Limb (tissue), 2 donors: Measurements from ENCODE around the gene CHMP3.
"Not testable (repeated sequence)": the region's sequence is repeated elsewhere in the genome, so short reads cannot be mapped to it uniquely, and the experiment has no call there.

ENCODE experiments used
- DNase-seq, 2 donors: peaks; one replicate each; pipeline ENCODE4 v3.0.0-alpha.2; 2016; ENCODE audit errors: extremely low spot score in 2 of 2

Gene CHMP3

DNA sequence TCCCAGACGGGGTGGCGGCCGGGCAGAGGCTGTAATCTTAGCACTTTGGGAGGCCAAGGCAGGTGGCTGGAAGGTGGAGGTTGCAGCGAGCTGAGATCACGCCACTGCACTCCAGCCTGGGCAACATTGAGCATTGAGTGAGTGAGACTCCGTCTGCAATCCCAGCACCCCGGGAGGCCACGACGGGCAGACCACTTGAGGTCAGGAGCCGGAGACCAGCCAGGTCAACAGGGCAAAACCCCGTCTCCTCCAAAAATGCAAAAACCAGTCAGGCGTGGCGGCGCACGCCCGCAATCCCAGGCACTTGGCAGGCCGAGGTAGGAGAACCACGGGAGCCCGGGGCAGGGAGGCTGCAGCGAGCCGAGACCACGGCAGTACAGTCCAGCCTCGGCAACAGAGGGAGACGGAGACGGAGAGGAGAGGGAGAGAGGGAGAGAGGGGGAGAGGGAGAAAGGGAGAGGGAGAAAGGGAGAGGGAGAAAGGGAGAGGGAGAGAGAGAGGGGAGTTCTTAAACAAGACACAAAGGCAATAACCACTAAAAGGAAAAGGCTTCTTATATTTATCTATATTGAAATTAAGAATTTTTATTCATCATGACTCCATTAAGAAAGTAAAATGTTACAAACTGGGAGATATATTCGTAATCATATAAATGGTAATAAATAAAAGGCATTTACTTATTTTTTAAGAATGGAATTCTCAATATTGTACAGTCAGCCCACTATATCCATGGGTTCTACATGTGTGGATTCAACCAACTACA lies 13.1 kb downstream of the CHMP3 start:
- DNase-seq = not testable (repeated sequence)

DNA sequence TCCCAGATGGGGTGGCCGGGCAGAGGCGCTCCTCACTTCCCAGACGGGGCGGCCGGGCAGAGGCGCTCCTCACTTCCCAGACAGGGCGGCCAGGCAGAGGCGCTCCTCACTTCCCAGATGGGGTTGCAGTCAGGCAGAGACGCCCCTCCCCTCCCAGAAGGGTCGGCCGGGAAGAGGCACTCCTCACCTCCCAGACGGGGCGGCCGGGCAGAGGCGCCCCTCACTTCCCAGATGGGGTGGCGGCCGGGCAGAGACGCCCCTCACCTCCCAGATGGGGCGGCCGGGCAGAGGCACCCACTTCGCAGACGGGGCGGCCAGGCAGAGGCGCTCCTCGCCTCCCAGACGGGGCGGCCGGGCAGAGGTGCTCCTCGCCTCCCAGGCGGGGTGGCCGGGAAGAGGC lies 13.8 kb downstream of the CHMP3 start:
- not testable (repeated sequence) for DNase-seq

DNA sequence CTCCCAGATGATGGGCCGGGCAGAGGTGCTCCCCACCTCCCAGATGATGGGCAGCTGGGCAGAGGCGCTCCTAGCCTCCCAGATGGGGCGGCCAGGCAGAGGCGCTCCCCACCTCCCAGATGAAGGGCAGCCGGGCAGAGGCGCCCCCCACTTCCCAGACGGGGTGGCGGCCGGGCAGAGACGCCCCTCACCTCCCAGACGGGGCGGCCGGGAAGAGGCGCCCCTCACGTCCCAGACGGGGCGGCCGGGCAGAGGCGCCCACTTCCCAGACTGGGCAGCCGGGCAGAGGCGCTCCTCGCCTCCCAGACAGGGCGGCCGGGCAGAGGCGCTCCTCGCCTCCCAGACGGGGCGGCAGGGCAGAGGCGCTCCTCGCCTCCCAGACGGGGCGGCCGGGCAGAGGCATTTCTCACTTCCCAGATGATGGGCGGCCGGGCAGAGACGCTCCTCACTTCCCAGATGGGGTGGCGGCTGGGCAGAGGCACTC lies 14.3 kb downstream of the CHMP3 start:
- DNase-seq = not testable (repeated sequence)

DNA sequence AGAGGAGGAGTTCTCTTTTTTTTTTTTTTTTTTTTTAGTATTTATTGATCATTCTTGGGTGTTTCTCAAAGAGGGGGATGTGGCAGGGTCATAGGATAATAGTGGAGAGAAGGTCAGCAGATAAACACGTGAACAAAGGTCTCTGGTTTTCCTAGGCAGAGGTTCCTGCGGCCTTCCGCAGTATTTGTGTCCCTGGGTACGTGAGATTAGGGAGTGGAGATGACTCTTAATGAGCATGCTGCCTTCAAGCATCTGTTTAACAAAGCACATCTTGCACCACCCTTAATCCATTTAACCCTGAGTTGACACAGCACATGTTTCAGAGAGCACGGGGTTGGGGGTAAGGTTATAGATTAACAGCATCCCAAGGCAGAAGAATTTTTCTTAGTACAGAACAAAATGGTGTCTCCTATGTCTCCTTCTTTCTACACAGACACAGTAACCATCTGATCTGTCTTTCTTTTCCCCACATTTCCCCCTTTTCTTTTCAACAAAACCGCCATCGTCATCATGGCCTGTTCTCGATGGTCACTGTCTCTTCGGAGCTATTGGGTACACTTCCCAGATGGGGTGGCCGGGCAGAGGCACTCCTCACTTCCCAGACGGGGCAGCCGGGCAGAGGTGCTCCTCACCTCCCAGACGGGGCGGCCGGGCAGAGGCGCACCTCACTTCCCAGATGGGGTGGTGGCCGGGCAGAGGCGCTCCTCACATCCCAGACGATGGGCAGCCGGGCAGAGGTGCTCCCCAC lies 14.9 kb downstream of the CHMP3 start:
- DNase-seq = not testable (repeated sequence)

- not testable (repeated sequence) for DNase-seq
Observed at GRCh38 chr2:86545296-86545924, 17.8 kb downstream of the CHMP3 start.

DNA sequence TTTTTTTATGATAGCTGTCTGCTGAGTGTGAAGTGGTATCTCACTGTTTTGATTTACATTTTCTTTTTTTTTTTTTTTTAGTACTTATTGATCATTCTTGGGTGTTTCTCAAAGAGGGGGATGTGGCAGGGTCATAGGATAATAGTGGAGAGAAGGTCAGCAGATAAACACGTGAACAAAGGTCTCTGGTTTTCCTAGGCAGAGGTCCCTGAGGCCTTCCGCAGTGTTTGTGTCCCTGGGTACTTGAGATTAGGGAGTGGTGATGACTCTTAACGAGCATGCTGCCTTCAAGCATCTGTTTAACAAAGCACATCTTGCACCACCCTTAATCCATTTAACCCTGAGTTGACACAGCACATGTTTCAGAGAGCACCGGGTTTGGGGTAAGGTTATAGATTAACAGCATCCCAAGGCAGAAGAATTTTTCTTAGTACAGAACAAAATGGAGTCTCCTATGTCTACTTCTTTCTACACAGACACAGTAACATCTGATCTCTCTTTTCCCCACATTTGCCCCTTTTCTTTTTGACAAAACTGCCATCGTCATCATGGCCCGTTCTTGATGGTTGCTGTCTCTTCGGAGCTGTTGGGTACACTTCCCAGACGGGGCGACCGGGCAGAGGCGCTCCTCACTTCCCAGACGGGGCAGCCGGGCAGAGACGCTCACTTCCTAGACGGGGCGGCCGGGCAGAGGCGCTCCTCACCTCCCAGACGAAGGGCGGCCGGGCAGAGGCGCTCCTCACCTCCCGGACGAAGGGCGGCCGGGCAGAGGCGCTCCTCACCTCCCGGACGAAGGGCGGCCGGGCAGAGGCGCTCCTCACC lies 18.8 kb downstream of the CHMP3 start:
- DNase-seq = not testable (repeated sequence)

DNA sequence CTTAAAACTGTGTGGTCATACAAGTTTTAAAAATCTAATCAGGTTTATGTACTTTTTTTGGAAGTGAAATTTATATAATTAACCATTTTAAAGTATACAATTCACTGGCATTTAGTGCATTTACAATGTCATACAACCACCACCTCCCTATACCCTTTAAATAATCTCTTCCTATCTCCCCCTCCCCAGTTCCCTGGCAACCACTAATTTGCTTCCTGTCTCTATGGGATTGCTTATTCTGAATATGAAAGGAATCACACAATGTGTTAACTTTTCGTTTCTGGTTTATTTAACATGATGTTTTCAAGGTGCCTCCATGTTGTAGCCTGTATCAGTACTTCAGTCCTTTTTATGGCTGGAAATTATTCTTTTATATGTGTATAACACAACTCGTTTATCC lies 19.4 kb downstream of the CHMP3 start:
- DNase-seq = no peak

DNA sequence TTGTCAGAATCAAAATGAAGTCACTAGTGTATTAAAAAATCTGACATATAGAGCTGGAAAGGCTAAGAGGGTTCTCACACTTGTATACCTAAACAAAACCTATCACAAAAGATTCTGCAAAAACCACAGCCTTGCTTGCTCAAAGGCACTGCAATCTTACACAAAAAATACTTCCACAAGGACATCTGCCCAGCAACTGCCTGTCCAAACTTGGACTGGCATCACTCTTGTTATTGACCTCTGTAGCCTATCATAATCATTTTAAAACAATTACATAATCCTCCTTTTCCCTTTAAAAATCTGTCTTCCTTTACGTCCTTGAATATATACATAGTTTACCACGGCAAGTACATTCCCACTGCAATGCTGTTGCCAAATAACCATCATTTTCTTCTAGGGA lies 19.9 kb downstream of the CHMP3 start:
- no peak for DNase-seq

DNA sequence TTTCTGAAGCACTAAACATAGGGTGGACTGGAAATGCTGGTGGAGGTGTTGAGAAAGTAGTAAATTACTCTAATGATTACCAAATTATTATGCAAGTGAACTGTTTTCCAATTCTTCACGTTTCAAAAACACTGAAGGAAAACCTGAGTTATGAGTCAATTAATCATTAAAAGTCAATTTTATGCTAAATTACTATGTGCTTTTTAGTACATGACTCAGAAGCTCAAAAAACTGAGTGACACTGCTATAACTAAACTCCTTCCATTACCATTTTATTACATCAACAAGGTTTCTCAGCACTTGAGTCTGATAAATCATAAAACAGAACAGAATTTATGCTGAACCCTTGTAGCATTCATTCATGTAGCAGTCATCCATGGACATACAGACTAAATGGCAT lies 20.4 kb downstream of the CHMP3 start:
- DNase-seq = no peak

- no peak for DNase-seq
Observed at GRCh38 chr2:86541334-86541733, 21.9 kb downstream of the CHMP3 start.

DNA sequence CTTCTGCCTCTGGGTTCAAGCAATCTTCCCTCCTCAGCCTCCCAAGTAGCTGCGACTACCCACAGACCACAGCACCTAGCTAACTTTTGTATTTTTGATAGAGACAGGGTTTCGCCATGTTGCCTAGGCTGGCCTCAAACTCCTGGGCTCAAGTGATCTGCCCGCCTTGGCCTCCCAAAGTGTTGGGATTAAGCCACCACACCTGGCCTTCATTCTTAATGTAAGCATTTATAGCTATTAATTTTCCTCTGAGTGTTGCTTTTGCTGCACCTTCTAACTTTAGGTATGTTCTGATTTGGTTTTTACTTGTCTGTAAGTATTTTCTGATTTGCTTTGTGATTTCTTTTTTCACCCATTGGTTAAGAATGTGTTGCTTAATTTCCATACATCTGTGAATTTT lies 29.7 kb downstream of the CHMP3 start:
- DNase-seq = no peak

GRCh38 chr2:86525421-86526340 lies 37.6 kb downstream of the CHMP3 start:
- no peak for DNase-seq

DNA sequence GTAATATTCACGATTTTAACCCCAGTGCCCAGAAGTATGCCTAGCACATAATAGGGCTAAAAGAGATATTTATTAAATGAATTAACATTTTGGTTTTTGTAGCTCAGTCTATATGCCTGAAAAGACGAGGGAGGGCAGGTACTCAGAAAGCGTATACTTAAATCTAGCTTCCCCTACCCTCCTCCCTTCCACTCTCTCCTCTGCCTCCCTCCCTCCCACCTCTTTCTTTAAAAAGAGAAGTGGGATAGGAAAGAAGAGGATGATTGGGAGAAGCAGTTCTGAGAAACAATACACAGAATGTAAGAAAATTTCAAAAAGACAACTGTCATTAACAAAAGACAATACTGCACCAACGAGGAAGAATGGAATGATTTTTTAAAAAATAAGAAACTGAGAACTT lies 39.8 kb downstream of the CHMP3 start:
- no peak for DNase-seq

- no peak for DNase-seq
Observed at GRCh38 chr2:86522711-86523110, 40.5 kb downstream of the CHMP3 start.

DNA sequence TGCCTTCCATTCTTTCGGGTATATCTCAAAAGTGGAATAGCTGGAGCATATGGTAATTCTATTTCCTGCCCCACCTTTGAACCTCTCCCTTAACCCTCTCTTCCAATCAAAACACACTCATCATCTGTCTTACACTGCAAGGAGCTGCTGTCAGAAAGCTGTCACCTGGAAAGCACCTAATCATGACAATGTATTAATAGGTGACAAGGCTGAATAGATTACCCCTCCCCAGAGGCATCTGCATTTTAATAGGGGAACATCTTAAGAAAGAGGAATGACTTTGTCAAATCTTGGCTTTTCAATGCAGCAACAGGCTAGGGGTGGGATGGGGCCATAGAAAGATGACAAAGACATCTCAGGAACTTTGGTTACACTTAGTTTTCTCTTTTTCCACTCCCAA lies 41.3 kb downstream of the CHMP3 start:
- DNase-seq = no peak

DNA sequence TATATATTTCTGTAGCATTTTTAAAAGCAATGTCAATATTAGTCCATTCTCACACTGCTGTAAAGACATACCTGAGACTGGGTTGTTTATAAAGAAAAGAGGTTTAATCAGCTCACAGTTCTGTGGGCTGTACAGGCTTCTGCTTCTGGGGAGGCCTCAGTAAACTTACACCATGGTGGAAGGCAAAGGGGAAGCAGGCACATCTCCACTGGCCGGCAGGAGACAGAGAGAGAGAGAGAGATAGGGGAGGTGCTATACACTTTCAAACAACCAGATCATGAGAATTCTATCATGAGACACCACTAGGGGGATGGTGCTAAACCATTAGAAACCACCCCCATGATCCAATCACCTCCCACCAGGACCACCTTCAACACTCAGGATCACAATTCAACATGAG lies 43.1 kb downstream of the CHMP3 start:
- DNase-seq = no peak

GRCh38 chr2:86519349-86519748 lies 43.9 kb downstream of the CHMP3 start:
- DNase-seq = no peak

DNA sequence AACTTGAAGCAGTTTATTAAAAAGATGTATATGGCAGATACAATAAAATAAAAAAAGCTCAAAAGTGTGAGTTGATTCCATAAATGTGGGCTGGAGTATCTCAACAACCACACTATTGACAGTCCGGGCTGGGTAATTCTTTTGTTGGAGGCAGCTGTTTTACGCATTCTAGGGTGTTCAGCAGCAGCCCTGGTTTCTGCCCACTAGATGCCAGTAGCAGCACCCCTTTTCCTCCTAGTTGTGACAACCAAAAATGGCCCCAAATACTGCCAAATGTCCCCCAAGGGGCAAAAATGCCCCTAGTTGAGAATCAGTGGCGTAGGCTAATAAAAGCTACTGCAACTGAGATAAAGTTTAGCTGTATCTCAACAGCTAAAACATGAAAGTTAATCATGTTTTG lies 44.8 kb downstream of the CHMP3 start:
- no peak for DNase-seq

GRCh38 chr2:86513948-86514660 lies 49.1 kb downstream of the CHMP3 start:
- DNase-seq = no peak

DNA sequence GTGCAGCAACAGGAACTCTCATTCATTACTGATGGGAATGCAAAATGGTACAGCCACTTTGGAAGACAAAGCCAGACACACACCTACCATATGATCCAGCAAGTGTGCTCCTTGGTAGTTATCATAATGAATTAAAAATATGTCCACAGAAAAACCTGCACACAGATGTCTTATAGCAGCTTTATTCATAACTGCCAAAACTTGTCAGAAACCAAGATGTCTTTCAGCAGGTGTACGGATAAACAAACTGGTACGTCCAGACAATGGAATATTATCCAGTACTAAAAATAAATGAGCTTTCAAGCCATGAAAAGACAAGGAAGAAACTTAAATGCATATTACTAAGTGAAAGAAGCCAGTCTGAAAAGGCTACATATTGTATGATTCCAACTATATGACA lies 50.4 kb downstream of the CHMP3 start:
- no peak for DNase-seq
